NB4 (cell line): ENCODE results near the gene ASCC2.
"Not testable (repeated sequence)": the region's sequence is repeated elsewhere in the genome, so short reads cannot be mapped to it uniquely, and the experiment has no call there.

Source experiments
- MAX ChIP-seq: IDR thresholded peaks from 2 replicates; pipeline ENCODE4 v1.6.1; 2011; ENCODE audit warnings: low read depth, low read length
- TF ChIP-seq, protein P1 (sequence below): IDR thresholded peaks from one replicate; pipeline ENCODE4 v1.5.1; 2012; ENCODE audit warnings: low read depth, low read length

DNA sequence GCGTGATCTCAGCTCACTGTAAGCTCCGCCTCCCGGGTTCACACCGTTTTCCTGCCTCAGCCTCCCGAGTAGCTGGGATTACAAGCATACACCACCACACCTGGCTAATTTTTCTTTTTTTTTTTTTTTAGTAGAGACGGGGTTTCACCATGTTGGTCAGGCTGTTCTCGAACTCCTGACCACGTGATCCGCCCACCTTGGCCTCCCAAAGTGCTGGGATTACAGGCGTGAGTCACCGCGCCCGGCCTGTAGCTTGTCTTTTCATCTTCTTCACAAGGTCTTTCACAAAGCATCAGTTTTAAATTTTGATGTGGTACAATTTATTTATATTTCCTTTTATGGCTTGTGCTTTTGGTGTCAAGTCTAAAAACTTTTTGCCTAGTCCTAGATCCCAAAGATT is 27.5 kb upstream of the ASCC2 start:
- TF ChIP-seq, protein P1, sequence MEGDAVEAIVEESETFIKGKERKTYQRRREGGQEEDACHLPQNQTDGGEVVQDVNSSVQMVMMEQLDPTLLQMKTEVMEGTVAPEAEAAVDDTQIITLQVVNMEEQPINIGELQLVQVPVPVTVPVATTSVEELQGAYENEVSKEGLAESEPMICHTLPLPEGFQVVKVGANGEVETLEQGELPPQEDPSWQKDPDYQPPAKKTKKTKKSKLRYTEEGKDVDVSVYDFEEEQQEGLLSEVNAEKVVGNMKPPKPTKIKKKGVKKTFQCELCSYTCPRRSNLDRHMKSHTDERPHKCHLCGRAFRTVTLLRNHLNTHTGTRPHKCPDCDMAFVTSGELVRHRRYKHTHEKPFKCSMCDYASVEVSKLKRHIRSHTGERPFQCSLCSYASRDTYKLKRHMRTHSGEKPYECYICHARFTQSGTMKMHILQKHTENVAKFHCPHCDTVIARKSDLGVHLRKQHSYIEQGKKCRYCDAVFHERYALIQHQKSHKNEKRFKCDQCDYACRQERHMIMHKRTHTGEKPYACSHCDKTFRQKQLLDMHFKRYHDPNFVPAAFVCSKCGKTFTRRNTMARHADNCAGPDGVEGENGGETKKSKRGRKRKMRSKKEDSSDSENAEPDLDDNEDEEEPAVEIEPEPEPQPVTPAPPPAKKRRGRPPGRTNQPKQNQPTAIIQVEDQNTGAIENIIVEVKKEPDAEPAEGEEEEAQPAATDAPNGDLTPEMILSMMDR: not testable (repeated sequence)
- TF ChIP-seq MAX: not testable (repeated sequence)
